GM23338 (cell line): ENCODE measurements around the gene SPAG7. TPM values are rescaled to one million over a fixed set of nuclear protein-coding genes. Genes with fewer than 3 reads are reported as not detected.

Experiments
- ATAC-seq: fragments of 200-7000 bp; cut with Tn5 transposase; 3 replicates; pipeline ENCODE4 v1.9.1; 2020
- DNase-seq: peaks from one replicate; pipeline ENCODE4 v3.0.0-alpha.2; 2015; ENCODE audit warnings: low spot score
- H2AFZ ChIP-seq: fragments of 200-600 bp; sonication (generic); 2 replicates; pipeline ENCODE4 v1.8.0; 2016; ENCODE audit warnings: antibody characterized with exemption, mild to moderate bottlenecking, moderate library complexity
- H3F3A ChIP-seq: fragments of 200-600 bp; sonication (generic); replicated peaks from 2 replicates; pipeline ENCODE4 v1.8.0; 2017; ENCODE audit warnings: antibody characterized with exemption, mixed run types, low read depth
- H3K27ac ChIP-seq: fragments of 200-600 bp; sonication (generic); 2 replicates; pipeline ENCODE4 v1.6.1; 2016; ENCODE audit warnings: low read depth
- H3K27me3 ChIP-seq: fragments of 200-600 bp; sonication (generic); 2 replicates; pipeline ENCODE4 v1.8.0; 2016; ENCODE audit warnings: mild to moderate bottlenecking, mixed run types, moderate library complexity; ENCODE audit not compliant: insufficient read depth
- H3K36me3 ChIP-seq: fragments of 200-600 bp; sonication (generic); 2 replicates; pipeline ENCODE4 v1.8.0; 2016; ENCODE audit warnings: mild to moderate bottlenecking; ENCODE audit not compliant: insufficient read depth
- H3K4me1 ChIP-seq: fragments of 200-600 bp; sonication (generic); 2 replicates; pipeline ENCODE4 v1.8.0; 2016; ENCODE audit warnings: mild to moderate bottlenecking, moderate library complexity; ENCODE audit not compliant: insufficient read depth
- H3K4me2 ChIP-seq: fragments of 200-600 bp; sonication (generic); 2 replicates; pipeline ENCODE4 v1.7.1; 2017; ENCODE audit warnings: mixed run types
- H3K4me3 ChIP-seq: fragments of 200-600 bp; sonication (generic); 2 replicates; pipeline ENCODE4 v1.6.1; 2016; ENCODE audit warnings: mixed run types
- H3K79me2 ChIP-seq: fragments of 200-600 bp; sonication (generic); replicated peaks from 2 replicates; pipeline ENCODE4 v1.8.0; 2017; ENCODE audit warnings: mild to moderate bottlenecking; ENCODE audit not compliant: insufficient read depth
- H3K9me2 ChIP-seq: fragments of 200-600 bp; sonication (generic); 2 replicates; pipeline ENCODE4 v1.8.0; 2017; ENCODE audit not compliant: insufficient read depth
- H4K20me1 ChIP-seq: fragments of 200-600 bp; sonication (generic); replicated peaks from 2 replicates; pipeline ENCODE4 v1.8.0; 2017; ENCODE audit warnings: mild to moderate bottlenecking; ENCODE audit not compliant: insufficient read depth
- H3K27ac Mint-ChIP-seq: 2 replicates; pipeline ENCODE4 v1.8.0; 2020; ENCODE audit warnings: inconsistent platforms, mild to moderate bottlenecking, moderate library complexity, mixed read lengths
- H3K27me3 Mint-ChIP-seq: 3 replicates; pipeline ENCODE4 v1.8.0; 2022; ENCODE audit warnings: low read depth, mild to moderate bottlenecking, moderate library complexity, mixed read lengths, inconsistent platforms; ENCODE audit not compliant: insufficient read depth, poor library complexity
- H3K36me3 Mint-ChIP-seq: 3 replicates; pipeline ENCODE4 v1.8.0; 2021; ENCODE audit warnings: low read depth, mild to moderate bottlenecking, inconsistent platforms, moderate library complexity, mixed read lengths
- H3K4me1 Mint-ChIP-seq: 3 replicates; pipeline ENCODE4 v1.8.0; 2020; ENCODE audit warnings: mild to moderate bottlenecking, inconsistent platforms, mixed read lengths
- H3K4me3 Mint-ChIP-seq: 3 replicates; pipeline ENCODE4 v1.8.0; 2021; ENCODE audit warnings: moderate library complexity, mild to moderate bottlenecking, inconsistent platforms, mixed read lengths
- H3K9me3 Mint-ChIP-seq: 3 replicates; pipeline ENCODE4 v1.8.0; 2020; ENCODE audit warnings: moderate library complexity, mild to moderate bottlenecking, inconsistent platforms, mixed read lengths
- CREB1 ChIP-seq: fragments of 250-450 bp; sonication (Bioruptor Pico); IDR thresholded peaks from 2 replicates; pipeline ENCODE4 v1.5.0; 2020; ENCODE audit warnings: low read depth, mild to moderate bottlenecking, moderate library complexity
- EZH2 ChIP-seq: fragments of 200-600 bp; sonication (generic); IDR thresholded peaks from one replicate; pipeline ENCODE4 v1.8.0; 2017; ENCODE audit warnings: antibody characterized with exemption, mild to moderate bottlenecking, low read depth; ENCODE audit not compliant: unreplicated experiment
- EZH2phosphoT487 ChIP-seq: fragments of 200-600 bp; sonication (generic); IDR thresholded peaks from one replicate; pipeline ENCODE4 v1.8.1; 2018; ENCODE audit warnings: antibody characterized with exemption; ENCODE audit not compliant: unreplicated experiment
- JUNB ChIP-seq: IDR thresholded peaks from one replicate; pipeline ENCODE4 v1.6.1; 2016; ENCODE audit warnings: antibody characterized with exemption; ENCODE audit not compliant: unreplicated experiment
- NANOG ChIP-seq: IDR thresholded peaks from 2 replicates; pipeline ENCODE4 v1.6.1; 2016; ENCODE audit warnings: antibody characterized with exemption, borderline replicate concordance
- POLR2AphosphoS5 ChIP-seq: IDR thresholded peaks from 2 replicates; pipeline ENCODE4 v1.6.1; 2016; ENCODE audit warnings: antibody characterized with exemption, low read depth
- STAT1 ChIP-seq: IDR thresholded peaks from one replicate; pipeline ENCODE4 v1.6.1; 2016; ENCODE audit warnings: antibody characterized with exemption; ENCODE audit not compliant: unreplicated experiment
- ZNF114 ChIP-seq: fragments of 250-450 bp; sonication (Bioruptor Pico); IDR thresholded peaks from 2 replicates; pipeline ENCODE4 v1.5.0; 2020; ENCODE audit warnings: mild to moderate bottlenecking, moderate library complexity
- ZNF331 ChIP-seq: fragments of 250-450 bp; sonication (Bioruptor Pico); IDR thresholded peaks from 2 replicates; pipeline ENCODE4 v1.5.0; 2020; ENCODE audit warnings: low read depth, mild to moderate bottlenecking, moderate library complexity
- polyA plus RNA-seq: library from polyadenylated mRNA; unstranded; fragments of >200 nt; fragmentation: Nextera tagmentation; extraction: Ambion mirVana; gene quantifications from 2 replicates; pipeline ENCODE4 v1.2.1, GENCODE V29; 2016
- total RNA-seq: library from RNA; depleted of rRNA; stranded (reverse); fragments of >200 nt; shearing (Covaris generic); gene quantifications from 2 replicates; pipeline ENCODE4 v1.2.3, GENCODE V29; 2014
- TF ChIP-seq, protein P1 (sequence below): fragments of 250-450 bp; sonication (Bioruptor Pico); IDR thresholded peaks from 2 replicates; pipeline ENCODE4 v1.5.0; 2020; ENCODE audit warnings: mild to moderate bottlenecking, moderate library complexity
- TF ChIP-seq, protein P2 (sequence below): IDR thresholded peaks from 2 replicates; pipeline ENCODE4 v1.6.1; 2016; ENCODE audit warnings: antibody characterized with exemption
- TF ChIP-seq, protein P3 (sequence below): IDR thresholded peaks from one replicate; pipeline ENCODE4 v1.6.1; 2018; ENCODE audit warnings: antibody characterized with exemption; ENCODE audit not compliant: unreplicated experiment
- TF ChIP-seq, protein P4 (sequence below), 2 experiments: fragments of 200-600 bp in 1 of 2; sonication (generic) in 1 of 2; conservative IDR thresholded peaks; 2 replicates each; pipeline versions ENCODE4 v1.5.1 to v1.6.1; 2016 to 2017; ENCODE audit warnings: antibody characterized with exemption in 2 of 2, low read depth in 2 of 2, mild to moderate bottlenecking in 2 of 2, moderate library complexity in 1 of 2

SPAG7 gene
- total and polyA plus RNA-seq, 2 experiments from 2014 or later, result 77.9 to 226 TPM

DNA sequence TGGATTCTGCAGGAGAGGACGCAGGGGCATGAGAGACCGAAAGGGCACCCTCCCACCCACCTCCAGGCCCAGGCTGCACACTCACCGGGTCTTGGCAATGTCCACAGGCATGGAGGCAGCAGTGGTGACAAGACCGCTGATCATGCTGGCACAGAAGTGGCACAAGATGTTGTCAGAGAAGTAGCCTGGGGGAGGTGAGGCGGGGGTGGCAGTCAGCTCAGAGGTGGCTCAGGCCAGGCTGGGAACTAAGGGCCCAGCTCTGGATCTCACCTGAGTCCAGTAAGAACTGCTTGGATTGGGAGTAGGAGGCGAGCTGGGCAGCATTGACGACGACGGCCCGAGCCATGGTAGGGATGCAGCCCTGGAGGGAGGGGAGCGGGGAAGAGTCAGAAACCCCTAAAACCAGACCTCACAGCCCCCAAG lies 29.5 kb downstream of the SPAG7 start:
- H3K36me3 Mint-ChIP-seq, result peaks cover 60% of the 10 kb centered on the region
- Histone ChIP-seq H3K79me2 (peaks cover 27% of the 10 kb centered on the region), H3K36me3 (no peaks in the 10 kb centered on the region; the same call in 1 of the 2 replicates), H3F3A (peaks cover 28% of the 10 kb centered on the region), H4K20me1 (peaks cover 12% of the 10 kb centered on the region; the same call in 1 of the 2 replicates), H2AFZ (no peak overlapping the region), H3K4me3 (no peak overlapping the region), H3K9me2 (no peaks in the 10 kb centered on the region), H3K27ac (no peak overlapping the region), H3K27me3 (no peaks in the 10 kb centered on the region), H3K4me2 (peak overlapping the region; percentile 100), H3K4me1 (peaks cover 16% of the 10 kb centered on the region)
- H3K9me3 Mint-ChIP-seq, result no peaks in the 10 kb centered on the region
- peak overlapping the region; percentile 56; the same call in 1 of the 2 replicates for H3K27ac Mint-ChIP-seq
- peaks cover 37% of the 10 kb centered on the region for H3K4me1 Mint-ChIP-seq
- ATAC-seq (no peak), DNase-seq (no peak)
- peaks cover 15% of the 10 kb centered on the region for H3K27me3 Mint-ChIP-seq
- TF ChIP-seq, protein P1, sequence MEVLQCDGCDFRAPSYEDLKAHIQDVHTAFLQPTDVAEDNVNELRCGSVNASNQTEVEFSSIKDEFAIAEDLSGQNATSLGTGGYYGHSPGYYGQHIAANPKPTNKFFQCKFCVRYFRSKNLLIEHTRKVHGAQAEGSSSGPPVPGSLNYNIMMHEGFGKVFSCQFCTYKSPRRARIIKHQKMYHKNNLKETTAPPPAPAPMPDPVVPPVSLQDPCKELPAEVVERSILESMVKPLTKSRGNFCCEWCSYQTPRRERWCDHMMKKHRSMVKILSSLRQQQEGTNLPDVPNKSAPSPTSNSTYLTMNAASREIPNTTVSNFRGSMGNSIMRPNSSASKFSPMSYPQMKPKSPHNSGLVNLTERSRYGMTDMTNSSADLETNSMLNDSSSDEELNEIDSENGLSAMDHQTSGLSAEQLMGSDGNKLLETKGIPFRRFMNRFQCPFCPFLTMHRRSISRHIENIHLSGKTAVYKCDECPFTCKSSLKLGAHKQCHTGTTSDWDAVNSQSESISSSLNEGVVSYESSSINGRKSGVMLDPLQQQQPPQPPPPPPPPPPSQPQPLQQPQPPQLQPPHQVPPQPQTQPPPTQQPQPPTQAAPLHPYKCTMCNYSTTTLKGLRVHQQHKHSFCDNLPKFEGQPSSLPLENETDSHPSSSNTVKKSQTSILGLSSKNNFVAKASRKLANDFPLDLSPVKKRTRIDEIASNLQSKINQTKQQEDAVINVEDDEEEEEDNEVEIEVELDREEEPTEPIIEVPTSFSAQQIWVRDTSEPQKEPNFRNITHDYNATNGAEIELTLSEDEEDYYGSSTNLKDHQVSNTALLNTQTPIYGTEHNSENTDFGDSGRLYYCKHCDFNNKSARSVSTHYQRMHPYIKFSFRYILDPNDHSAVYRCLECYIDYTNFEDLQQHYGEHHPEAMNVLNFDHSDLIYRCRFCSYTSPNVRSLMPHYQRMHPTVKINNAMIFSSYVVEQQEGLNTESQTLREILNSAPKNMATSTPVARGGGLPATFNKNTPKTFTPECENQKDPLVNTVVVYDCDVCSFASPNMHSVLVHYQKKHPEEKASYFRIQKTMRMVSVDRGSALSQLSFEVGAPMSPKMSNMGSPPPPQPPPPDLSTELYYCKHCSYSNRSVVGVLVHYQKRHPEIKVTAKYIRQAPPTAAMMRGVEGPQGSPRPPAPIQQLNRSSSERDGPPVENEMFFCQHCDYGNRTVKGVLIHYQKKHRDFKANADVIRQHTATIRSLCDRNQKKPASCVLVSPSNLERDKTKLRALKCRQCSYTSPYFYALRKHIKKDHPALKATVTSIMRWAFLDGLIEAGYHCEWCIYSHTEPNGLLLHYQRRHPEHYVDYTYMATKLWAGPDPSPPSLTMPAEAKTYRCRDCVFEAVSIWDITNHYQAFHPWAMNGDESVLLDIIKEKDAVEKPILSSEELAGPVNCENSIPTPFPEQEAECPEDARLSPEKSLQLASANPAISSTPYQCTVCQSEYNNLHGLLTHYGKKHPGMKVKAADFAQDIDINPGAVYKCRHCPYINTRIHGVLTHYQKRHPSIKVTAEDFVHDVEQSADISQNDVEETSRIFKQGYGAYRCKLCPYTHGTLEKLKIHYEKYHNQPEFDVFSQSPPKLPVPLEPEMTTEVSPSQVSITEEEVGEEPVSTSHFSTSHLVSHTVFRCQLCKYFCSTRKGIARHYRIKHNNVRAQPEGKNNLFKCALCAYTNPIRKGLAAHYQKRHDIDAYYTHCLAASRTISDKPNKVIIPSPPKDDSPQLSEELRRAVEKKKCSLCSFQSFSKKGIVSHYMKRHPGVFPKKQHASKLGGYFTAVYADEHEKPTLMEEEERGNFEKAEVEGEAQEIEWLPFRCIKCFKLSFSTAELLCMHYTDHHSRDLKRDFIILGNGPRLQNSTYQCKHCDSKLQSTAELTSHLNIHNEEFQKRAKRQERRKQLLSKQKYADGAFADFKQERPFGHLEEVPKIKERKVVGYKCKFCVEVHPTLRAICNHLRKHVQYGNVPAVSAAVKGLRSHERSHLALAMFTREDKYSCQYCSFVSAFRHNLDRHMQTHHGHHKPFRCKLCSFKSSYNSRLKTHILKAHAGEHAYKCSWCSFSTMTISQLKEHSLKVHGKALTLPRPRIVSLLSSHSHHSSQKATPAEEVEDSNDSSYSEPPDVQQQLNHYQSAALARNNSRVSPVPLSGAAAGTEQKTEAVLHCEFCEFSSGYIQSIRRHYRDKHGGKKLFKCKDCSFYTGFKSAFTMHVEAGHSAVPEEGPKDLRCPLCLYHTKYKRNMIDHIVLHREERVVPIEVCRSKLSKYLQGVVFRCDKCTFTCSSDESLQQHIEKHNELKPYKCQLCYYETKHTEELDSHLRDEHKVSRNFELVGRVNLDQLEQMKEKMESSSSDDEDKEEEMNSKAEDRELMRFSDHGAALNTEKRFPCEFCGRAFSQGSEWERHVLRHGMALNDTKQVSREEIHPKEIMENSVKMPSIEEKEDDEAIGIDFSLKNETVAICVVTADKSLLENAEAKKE (CRISPR knock-in tag), result no peak
- TF ChIP-seq, protein P2, sequence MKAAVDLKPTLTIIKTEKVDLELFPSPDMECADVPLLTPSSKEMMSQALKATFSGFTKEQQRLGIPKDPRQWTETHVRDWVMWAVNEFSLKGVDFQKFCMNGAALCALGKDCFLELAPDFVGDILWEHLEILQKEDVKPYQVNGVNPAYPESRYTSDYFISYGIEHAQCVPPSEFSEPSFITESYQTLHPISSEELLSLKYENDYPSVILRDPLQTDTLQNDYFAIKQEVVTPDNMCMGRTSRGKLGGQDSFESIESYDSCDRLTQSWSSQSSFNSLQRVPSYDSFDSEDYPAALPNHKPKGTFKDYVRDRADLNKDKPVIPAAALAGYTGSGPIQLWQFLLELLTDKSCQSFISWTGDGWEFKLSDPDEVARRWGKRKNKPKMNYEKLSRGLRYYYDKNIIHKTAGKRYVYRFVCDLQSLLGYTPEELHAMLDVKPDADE, result no peak
- TF ChIP-seq, protein P3, sequence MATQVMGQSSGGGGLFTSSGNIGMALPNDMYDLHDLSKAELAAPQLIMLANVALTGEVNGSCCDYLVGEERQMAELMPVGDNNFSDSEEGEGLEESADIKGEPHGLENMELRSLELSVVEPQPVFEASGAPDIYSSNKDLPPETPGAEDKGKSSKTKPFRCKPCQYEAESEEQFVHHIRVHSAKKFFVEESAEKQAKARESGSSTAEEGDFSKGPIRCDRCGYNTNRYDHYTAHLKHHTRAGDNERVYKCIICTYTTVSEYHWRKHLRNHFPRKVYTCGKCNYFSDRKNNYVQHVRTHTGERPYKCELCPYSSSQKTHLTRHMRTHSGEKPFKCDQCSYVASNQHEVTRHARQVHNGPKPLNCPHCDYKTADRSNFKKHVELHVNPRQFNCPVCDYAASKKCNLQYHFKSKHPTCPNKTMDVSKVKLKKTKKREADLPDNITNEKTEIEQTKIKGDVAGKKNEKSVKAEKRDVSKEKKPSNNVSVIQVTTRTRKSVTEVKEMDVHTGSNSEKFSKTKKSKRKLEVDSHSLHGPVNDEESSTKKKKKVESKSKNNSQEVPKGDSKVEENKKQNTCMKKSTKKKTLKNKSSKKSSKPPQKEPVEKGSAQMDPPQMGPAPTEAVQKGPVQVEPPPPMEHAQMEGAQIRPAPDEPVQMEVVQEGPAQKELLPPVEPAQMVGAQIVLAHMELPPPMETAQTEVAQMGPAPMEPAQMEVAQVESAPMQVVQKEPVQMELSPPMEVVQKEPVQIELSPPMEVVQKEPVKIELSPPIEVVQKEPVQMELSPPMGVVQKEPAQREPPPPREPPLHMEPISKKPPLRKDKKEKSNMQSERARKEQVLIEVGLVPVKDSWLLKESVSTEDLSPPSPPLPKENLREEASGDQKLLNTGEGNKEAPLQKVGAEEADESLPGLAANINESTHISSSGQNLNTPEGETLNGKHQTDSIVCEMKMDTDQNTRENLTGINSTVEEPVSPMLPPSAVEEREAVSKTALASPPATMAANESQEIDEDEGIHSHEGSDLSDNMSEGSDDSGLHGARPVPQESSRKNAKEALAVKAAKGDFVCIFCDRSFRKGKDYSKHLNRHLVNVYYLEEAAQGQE, result no peak
- TF ChIP-seq EZH2phosphoT487, result no peak
- TF ChIP-seq, protein P4, sequence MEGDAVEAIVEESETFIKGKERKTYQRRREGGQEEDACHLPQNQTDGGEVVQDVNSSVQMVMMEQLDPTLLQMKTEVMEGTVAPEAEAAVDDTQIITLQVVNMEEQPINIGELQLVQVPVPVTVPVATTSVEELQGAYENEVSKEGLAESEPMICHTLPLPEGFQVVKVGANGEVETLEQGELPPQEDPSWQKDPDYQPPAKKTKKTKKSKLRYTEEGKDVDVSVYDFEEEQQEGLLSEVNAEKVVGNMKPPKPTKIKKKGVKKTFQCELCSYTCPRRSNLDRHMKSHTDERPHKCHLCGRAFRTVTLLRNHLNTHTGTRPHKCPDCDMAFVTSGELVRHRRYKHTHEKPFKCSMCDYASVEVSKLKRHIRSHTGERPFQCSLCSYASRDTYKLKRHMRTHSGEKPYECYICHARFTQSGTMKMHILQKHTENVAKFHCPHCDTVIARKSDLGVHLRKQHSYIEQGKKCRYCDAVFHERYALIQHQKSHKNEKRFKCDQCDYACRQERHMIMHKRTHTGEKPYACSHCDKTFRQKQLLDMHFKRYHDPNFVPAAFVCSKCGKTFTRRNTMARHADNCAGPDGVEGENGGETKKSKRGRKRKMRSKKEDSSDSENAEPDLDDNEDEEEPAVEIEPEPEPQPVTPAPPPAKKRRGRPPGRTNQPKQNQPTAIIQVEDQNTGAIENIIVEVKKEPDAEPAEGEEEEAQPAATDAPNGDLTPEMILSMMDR (conservative IDR thresholded peaks at IDR 0.05; ENCODE audit: low read depth in 2 of 2), result no peak
- TF ChIP-seq JUNB, result no peak
- no peak for TF ChIP-seq ZNF114 (CRISPR knock-in tag)
- TF ChIP-seq POLR2AphosphoS5, result no peak
- no peak for TF ChIP-seq NANOG
- TF ChIP-seq ZNF331 (CRISPR knock-in tag), result no peak
- TF ChIP-seq CREB1 (CRISPR knock-in tag), result no peak
- TF ChIP-seq EZH2, result no peak
- no peak for TF ChIP-seq STAT1
- peak overlapping the region; percentile 92 for H3K4me3 Mint-ChIP-seq
